Measurements from ENCODE around the gene ANKRD35.

Gene ANKRD35

GRCh38 chr1:145916745-145917144, 31.1 kb upstream of the ANKRD35 start:
- no peak for TF ChIP-seq CTCF (IDR thresholded peaks at IDR 0.05; ENCODE audit: insufficient read depth, low read length, poor library complexity, severe bottlenecking)
- TF ChIP-seq EZH2phosphoT487 (conservative IDR thresholded peaks at IDR 0.05; ENCODE audit: low read length): no peak
- Histone ChIP-seq H3K9me3 (ENCODE audit: insufficient read depth, low read length) (no peaks in the 10 kb centered on the region), H3K4me3 (ENCODE audit: insufficient read depth, low read length, poor library complexity, severe bottlenecking) (no peak overlapping the region), H3K36me3 (ENCODE audit: low read length) (no peaks in the 10 kb centered on the region), H3K9ac (ENCODE audit: low read length) (no peak overlapping the region), H2AFZ (ENCODE audit: low read depth, low read length, severe bottlenecking) (no peak overlapping the region), H3K27me3 (ENCODE audit: low read length) (no peaks in the 10 kb centered on the region), H3K27ac (ENCODE audit: low read depth, low read length) (no peak overlapping the region), H3K79me2 (ENCODE audit: insufficient read depth, low read length) (no peaks in the 10 kb centered on the region), H3K9me2 (replicated peaks; ENCODE audit: insufficient read depth, low read length) (no peaks in the 10 kb centered on the region), H4K20me1 (ENCODE audit: low read depth, low read length) (no peaks in the 10 kb centered on the region), H3K4me2 (ENCODE audit: low read depth, low read length, poor library complexity, severe bottlenecking) (no peak overlapping the region), H3F3A (ENCODE audit: insufficient read depth) (peaks cover 10% of the 10 kb centered on the region)

- no peaks in the 10 kb centered on the region for H3K27me3 ChIP-seq (ENCODE audit: low read length)
- H3K9ac ChIP-seq (ENCODE audit: low read length): no peak overlapping the region
- H3K4me3 ChIP-seq (ENCODE audit: insufficient read depth, low read length, poor library complexity, severe bottlenecking): no peak overlapping the region
- H4K20me1 ChIP-seq (ENCODE audit: low read depth, low read length): no peaks in the 10 kb centered on the region
- no peak overlapping the region for H3K4me2 ChIP-seq (ENCODE audit: low read depth, low read length, poor library complexity, severe bottlenecking)
- TF ChIP-seq EZH2phosphoT487 (conservative IDR thresholded peaks at IDR 0.05; ENCODE audit: low read length) (no peak), CTCF (IDR thresholded peaks at IDR 0.05; ENCODE audit: insufficient read depth, low read length, poor library complexity, severe bottlenecking) (no peak)
- no peaks in the 10 kb centered on the region for H3K9me3 ChIP-seq (ENCODE audit: insufficient read depth, low read length)
- H3K79me2 ChIP-seq (ENCODE audit: insufficient read depth, low read length): no peaks in the 10 kb centered on the region
- no peaks in the 10 kb centered on the region for H3K36me3 ChIP-seq (ENCODE audit: low read length)
- no peak overlapping the region for H3K27ac ChIP-seq (ENCODE audit: low read depth, low read length)
- H3K9me2 ChIP-seq (replicated peaks; ENCODE audit: insufficient read depth, low read length): no peaks in the 10 kb centered on the region
- H3F3A ChIP-seq (ENCODE audit: insufficient read depth): no peaks in the 10 kb centered on the region
- no peak overlapping the region for H2AFZ ChIP-seq (ENCODE audit: low read depth, low read length, severe bottlenecking)
These were observed 26.5 kb upstream of the ANKRD35 start for GRCh38 chr1:145912128-145912641.

- TF ChIP-seq EZH2phosphoT487 (conservative IDR thresholded peaks at IDR 0.05; ENCODE audit: low read length): no peak
- no peak for TF ChIP-seq CTCF (IDR thresholded peaks at IDR 0.05; ENCODE audit: insufficient read depth, low read length, poor library complexity, severe bottlenecking)
- H3K27me3 ChIP-seq (ENCODE audit: low read length): no peaks in the 10 kb centered on the region
- H3K4me2 ChIP-seq (ENCODE audit: low read depth, low read length, poor library complexity, severe bottlenecking): no peak overlapping the region
- no peak overlapping the region for H3K9ac ChIP-seq (ENCODE audit: low read length)
- no peak overlapping the region for H2AFZ ChIP-seq (ENCODE audit: low read depth, low read length, severe bottlenecking)
- no peak overlapping the region for H3K4me3 ChIP-seq (ENCODE audit: insufficient read depth, low read length, poor library complexity, severe bottlenecking)
- no peaks in the 10 kb centered on the region for H3K79me2 ChIP-seq (ENCODE audit: insufficient read depth, low read length)
- H4K20me1 ChIP-seq (ENCODE audit: low read depth, low read length): no peaks in the 10 kb centered on the region
- H3K27ac ChIP-seq (ENCODE audit: low read depth, low read length): no peak overlapping the region
- H3K9me3 ChIP-seq (ENCODE audit: insufficient read depth, low read length): no peaks in the 10 kb centered on the region
- no peaks in the 10 kb centered on the region for H3K36me3 ChIP-seq (ENCODE audit: low read length)
- no peaks in the 10 kb centered on the region for H3F3A ChIP-seq (ENCODE audit: insufficient read depth)
- H3K9me2 ChIP-seq (replicated peaks; ENCODE audit: insufficient read depth, low read length): no peaks in the 10 kb centered on the region
These were observed 23.0 kb upstream of the ANKRD35 start for GRCh38 chr1:145908653-145909052.
